ENCODE data around the gene SH3BP5. TPM values are rescaled to one million over a fixed set of nuclear protein-coding genes. Genes with fewer than 3 reads are reported as not detected.
A peak's percentile ranks its signal among the peaks of the same experiment; 100 is the strongest.

SH3BP5 gene
- total and polyA plus RNA-seq, 2 donors (not counting 1 experiment from before 2014, with no cell fraction given), result 76.6 to 92.3 TPM

DNA sequence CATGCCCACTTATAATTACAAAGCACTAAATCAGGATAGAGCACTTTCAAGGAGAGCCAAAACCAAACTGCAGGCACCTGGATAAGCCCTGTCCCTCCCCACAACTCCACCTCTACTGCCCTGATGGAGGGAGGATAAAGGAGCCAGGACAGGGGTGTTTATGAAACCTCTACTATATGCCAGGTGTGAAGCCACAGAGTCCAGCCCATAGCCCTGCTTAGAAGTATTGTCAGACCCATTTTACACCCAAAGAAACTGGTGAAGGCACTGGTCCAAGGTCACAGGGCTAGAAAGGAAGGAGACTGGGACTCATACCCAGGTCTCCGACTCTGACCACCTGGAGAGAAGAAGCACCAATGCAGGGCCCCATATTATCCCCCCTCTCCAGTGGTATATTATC, 48.7 kb downstream of the SH3BP5 start:
- ChIA-PET POLR2A (interaction anchor here (0.9 kb wide), 1 partner anchor 11 kb away, joined by 3 read pairs; no protein-coding TSS in a partner anchor), CTCF (interaction anchor here (0.8 to 3.9 kb wide), 8 partner anchors 8 to 122 kb away, joined by 3 to 27 read pairs (median 3); partner anchors contain the start of gene SH3BP5)
- Histone ChIP-seq H3K9ac (ENCODE audit: low read length) (no peak overlapping the region), H4K20me1 (ENCODE audit: control insufficient read depth, insufficient read depth, low read length, poor library complexity, severe bottlenecking) (peaks cover 100% of the 10 kb centered on the region), H3K9me3 (ENCODE audit: control extremely low read depth in 1 of 3, control insufficient read depth in 2 of 3, insufficient read depth in 1 of 3, low read length in 2 of 3) (no peaks in the 10 kb centered on the region), H3K4me1 (ENCODE audit: control insufficient read depth in 2 of 2, insufficient read depth in 2 of 2, low read length in 2 of 2) (peaks cover 79 to 81% of the 10 kb centered on the region in 2 donors), H2AFZ (ENCODE audit: insufficient read depth, low read depth, low read length, poor library complexity, severe bottlenecking) (no peak overlapping the region), H3K4me2 (replicated peaks; ENCODE audit: low read depth, low read length, poor library complexity, severe bottlenecking) (peak overlapping the region; percentile 55), H3K36me3 (replicated peaks in 1 of 2; ENCODE audit: control extremely low read depth in 1 of 2, control insufficient read depth in 1 of 2, extremely low read depth in 1 of 2, insufficient read depth in 2 of 2, low read length in 1 of 2) (peaks cover under 1 to 39% of the 10 kb centered on the region in 2 experiments), H3K27me3 (replicated peaks in 1 of 4; ENCODE audit: control extremely low read depth in 1 of 4, control insufficient read depth in 3 of 4, insufficient read depth in 4 of 4, low read length in 3 of 4) (no peaks in the 10 kb centered on the region), H3K79me2 (ENCODE audit: control insufficient read depth, insufficient read depth, low read length) (peaks cover 100% of the 10 kb centered on the region), H3K4me3 (ENCODE audit: control extremely low read depth in 1 of 5, extremely low read depth in 1 of 5, insufficient read depth in 1 of 5, low read depth in 2 of 5, low read length in 4 of 5) (peak overlapping the region in 1 of 5 experiments; percentile 7), H3K27ac (ENCODE audit: low read length in 2 of 2) (peak overlapping the region in 1 of 2 donors; percentile 25)
- intact Hi-C loops (cut with micrococcal nuclease), result loop anchor here (1.0 kb wide), 1 partner anchor 11 kb away; no protein-coding TSS in a partner anchor
- TF ChIP-seq, protein P1, sequence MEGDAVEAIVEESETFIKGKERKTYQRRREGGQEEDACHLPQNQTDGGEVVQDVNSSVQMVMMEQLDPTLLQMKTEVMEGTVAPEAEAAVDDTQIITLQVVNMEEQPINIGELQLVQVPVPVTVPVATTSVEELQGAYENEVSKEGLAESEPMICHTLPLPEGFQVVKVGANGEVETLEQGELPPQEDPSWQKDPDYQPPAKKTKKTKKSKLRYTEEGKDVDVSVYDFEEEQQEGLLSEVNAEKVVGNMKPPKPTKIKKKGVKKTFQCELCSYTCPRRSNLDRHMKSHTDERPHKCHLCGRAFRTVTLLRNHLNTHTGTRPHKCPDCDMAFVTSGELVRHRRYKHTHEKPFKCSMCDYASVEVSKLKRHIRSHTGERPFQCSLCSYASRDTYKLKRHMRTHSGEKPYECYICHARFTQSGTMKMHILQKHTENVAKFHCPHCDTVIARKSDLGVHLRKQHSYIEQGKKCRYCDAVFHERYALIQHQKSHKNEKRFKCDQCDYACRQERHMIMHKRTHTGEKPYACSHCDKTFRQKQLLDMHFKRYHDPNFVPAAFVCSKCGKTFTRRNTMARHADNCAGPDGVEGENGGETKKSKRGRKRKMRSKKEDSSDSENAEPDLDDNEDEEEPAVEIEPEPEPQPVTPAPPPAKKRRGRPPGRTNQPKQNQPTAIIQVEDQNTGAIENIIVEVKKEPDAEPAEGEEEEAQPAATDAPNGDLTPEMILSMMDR (IDR thresholded peaks at IDR 0.05), result no peak
- TF ChIP-seq EZH2 (IDR thresholded peaks at IDR 0.05; ENCODE audit: borderline replicate concordance, insufficient read depth, low read depth, low read length, poor library complexity, severe bottlenecking), result no peak
- H3K4me1 Mint-ChIP-seq, result peaks cover 96% of the 10 kb centered on the region
- peak; percentile 22 for ATAC-seq (ENCODE audit: low read depth)
- no peak for DNase-seq
- no CpG with 5 or more reads among the region's 1 CpG for WGBS (ENCODE audit: insufficient coverage)
- H3K27me3 Mint-ChIP-seq, result no peaks in the 10 kb centered on the region
- peak overlapping the region; percentile 40 for H3K4me3 Mint-ChIP-seq
- no peaks in the 10 kb centered on the region for H3K9me3 Mint-ChIP-seq (ENCODE audit: insufficient read depth)
- peak overlapping the region; percentile 88 for H3K27ac Mint-ChIP-seq

- Mint-ChIP-seq H3K4me1 (peaks cover 96% of the 10 kb centered on the region), H3K27ac (no peak overlapping the region), H3K27me3 (no peaks in the 10 kb centered on the region), H3K9me3 (ENCODE audit: insufficient read depth) (no peaks in the 10 kb centered on the region), H3K4me3 (no peak overlapping the region)
- H4K20me1 ChIP-seq (ENCODE audit: control insufficient read depth, insufficient read depth, low read length, poor library complexity, severe bottlenecking), result peaks cover 100% of the 10 kb centered on the region
- no peak overlapping the region for H3K9ac ChIP-seq (ENCODE audit: low read length)
- 97% methylated on average over 8 of the region's 9 CpGs for WGBS (ENCODE audit: insufficient coverage)
- peaks cover 76 to 81% of the 10 kb centered on the region in 2 donors for H3K4me1 ChIP-seq (ENCODE audit: control insufficient read depth in 2 of 2, insufficient read depth in 2 of 2, low read length in 2 of 2)
- no peak overlapping the region for H3K27ac ChIP-seq (ENCODE audit: low read length in 2 of 2)
- no peak overlapping the region for H3K4me3 ChIP-seq (ENCODE audit: control extremely low read depth in 1 of 5, extremely low read depth in 1 of 5, insufficient read depth in 1 of 5, low read depth in 2 of 5, low read length in 4 of 5)
- TF ChIP-seq, protein P1 (IDR thresholded peaks at IDR 0.05), result no peak
- TF ChIP-seq EZH2 (IDR thresholded peaks at IDR 0.05; ENCODE audit: borderline replicate concordance, insufficient read depth, low read depth, low read length, poor library complexity, severe bottlenecking), result no peak
- H3K9me3 ChIP-seq (ENCODE audit: control extremely low read depth in 1 of 3, control insufficient read depth in 2 of 3, insufficient read depth in 1 of 3, low read length in 2 of 3), result no peaks in the 10 kb centered on the region
- DNase-seq (no peak), ATAC-seq (ENCODE audit: low read depth) (no peak)
- H2AFZ ChIP-seq (ENCODE audit: insufficient read depth, low read depth, low read length, poor library complexity, severe bottlenecking), result no peak overlapping the region
- ChIA-PET POLR2A (interaction anchor here (1.8 kb wide), 1 partner anchor 49 kb away, joined by 4 read pairs; no protein-coding TSS in a partner anchor), CTCF (interaction anchor here (1.5 to 3.9 kb wide), 2 partner anchors 13 to 99 kb away, joined by 3 to 27 read pairs; no protein-coding TSS in a partner anchor)
- no peaks in the 10 kb centered on the region for H3K27me3 ChIP-seq (replicated peaks in 1 of 4; ENCODE audit: control extremely low read depth in 1 of 4, control insufficient read depth in 3 of 4, insufficient read depth in 4 of 4, low read length in 3 of 4)
- H3K79me2 ChIP-seq (ENCODE audit: control insufficient read depth, insufficient read depth, low read length), result peaks cover 100% of the 10 kb centered on the region
- intact Hi-C loops (cut with micrococcal nuclease), result no loop called here
- H3K4me2 ChIP-seq (replicated peaks; ENCODE audit: low read depth, low read length, poor library complexity, severe bottlenecking), result no peak overlapping the region
- peaks cover 0 to 23% of the 10 kb centered on the region in 2 experiments for H3K36me3 ChIP-seq (replicated peaks in 1 of 2; ENCODE audit: control extremely low read depth in 1 of 2, control insufficient read depth in 1 of 2, extremely low read depth in 1 of 2, insufficient read depth in 2 of 2, low read length in 1 of 2)
These were observed 50.6 kb downstream of the SH3BP5 start for GRCh38 chr3:15281817-15282216.

Measured in B cell (primary cell).